Activated B cell treated with CpG ODN at 0.5 μM for 24 hours (primary cell): Measurements from ENCODE around the gene UQCRC2. TPM values are rescaled to one million over a fixed set of nuclear protein-coding genes. Genes with fewer than 3 reads are reported as not detected.

Experiments
- ATAC-seq: fragments of 200-7000 bp; cut with Tn5 transposase; one replicate; pipeline ENCODE4 v1.10.0; 2021; ENCODE audit warnings: low read depth, mild to moderate bottlenecking, moderate library complexity
- CTCF ChIA-PET: fragments of 350-600 bp; sonication (Branson Sonifier 250); formaldehyde crosslinking; loops from one replicate; lab custom pipeline; 2021; ENCODE audit warnings: antibody characterized with exemption; lab: Charles Lee
- POLR2A ChIA-PET: fragments of 350-600 bp; sonication (Branson Sonifier 250); formaldehyde crosslinking; loops from one replicate; lab custom pipeline; 2021; ENCODE audit warnings: antibody characterized with exemption; lab: Charles Lee
- DNase-seq: peaks from one replicate; pipeline ENCODE4 v3.0.0; 2022
- H3K27ac Mint-ChIP-seq: one replicate; pipeline ENCODE4 v1.8.0; 2020; ENCODE audit warnings: mixed read lengths
- H3K27me3 Mint-ChIP-seq: one replicate; pipeline ENCODE4 v1.8.0; 2021; ENCODE audit warnings: mixed read lengths
- H3K36me3 Mint-ChIP-seq: one replicate; pipeline ENCODE4 v1.8.0; 2021; ENCODE audit warnings: low read depth, mixed read lengths
- H3K4me1 Mint-ChIP-seq: one replicate; pipeline ENCODE4 v1.8.0; 2021; ENCODE audit warnings: mixed read lengths
- H3K4me3 Mint-ChIP-seq: one replicate; pipeline ENCODE4 v1.8.0; 2020; ENCODE audit warnings: mild to moderate bottlenecking, mixed read lengths
- H3K9me3 Mint-ChIP-seq: one replicate; pipeline ENCODE4 v1.8.0; 2020; ENCODE audit warnings: mixed read lengths
- intact Hi-C: fragments of 100-400 bp; cut with micrococcal nuclease; formaldehyde crosslinking; loops from one replicate; pipeline ENCODE4 v1.15.1; 2024
- total RNA-seq: library from RNA; stranded (reverse); gene quantifications from 2 replicates; pipeline ENCODE4 v1.2.3, GENCODE V29; 2022
- TF ChIP-seq, protein P1 (sequence below): fragments of 200-600 bp; IDR thresholded peaks from one replicate; pipeline ENCODE4 v1.8.0; 2022; ENCODE audit warnings: antibody characterized with exemption, mild to moderate bottlenecking

UQCRC2 gene
- total RNA-seq, 1 donor from 2014 or later: 230 TPM

DNA sequence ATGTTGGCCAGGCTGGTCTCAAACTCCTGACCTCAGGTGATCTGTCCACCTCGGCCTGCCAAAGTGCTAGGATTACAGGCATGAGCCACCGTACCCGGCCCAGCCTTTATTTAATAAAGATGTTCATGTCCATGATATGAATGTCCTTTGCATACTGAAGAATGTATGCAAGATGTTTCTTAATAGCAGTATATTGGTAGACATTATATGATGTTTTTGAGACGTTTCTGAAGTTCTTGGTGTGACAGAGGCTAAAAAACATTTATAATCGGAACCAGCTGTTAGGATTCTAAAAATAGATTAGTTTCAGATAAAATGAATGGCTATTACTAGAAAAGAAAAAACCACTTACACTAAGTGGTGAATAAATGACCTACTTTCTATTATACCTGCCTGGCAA is 36.0 kb downstream of the UQCRC2 start:
- CTCF ChIA-PET: interaction anchor here (1.0 to 2.2 kb wide), 2 partner anchors 13 to 89 kb away, joined by 3 to 19 read pairs; no protein-coding TSS in a partner anchor
- Mint-ChIP-seq H3K27me3 (no peaks in the 10 kb centered on the region), H3K4me3 (no peak overlapping the region), H3K36me3 (peaks cover 18% of the 10 kb centered on the region), H3K27ac (no peak overlapping the region), H3K9me3 (no peaks in the 10 kb centered on the region), H3K4me1 (no peaks in the 10 kb centered on the region)
- ATAC-seq: no peak
- TF ChIP-seq, protein P1, sequence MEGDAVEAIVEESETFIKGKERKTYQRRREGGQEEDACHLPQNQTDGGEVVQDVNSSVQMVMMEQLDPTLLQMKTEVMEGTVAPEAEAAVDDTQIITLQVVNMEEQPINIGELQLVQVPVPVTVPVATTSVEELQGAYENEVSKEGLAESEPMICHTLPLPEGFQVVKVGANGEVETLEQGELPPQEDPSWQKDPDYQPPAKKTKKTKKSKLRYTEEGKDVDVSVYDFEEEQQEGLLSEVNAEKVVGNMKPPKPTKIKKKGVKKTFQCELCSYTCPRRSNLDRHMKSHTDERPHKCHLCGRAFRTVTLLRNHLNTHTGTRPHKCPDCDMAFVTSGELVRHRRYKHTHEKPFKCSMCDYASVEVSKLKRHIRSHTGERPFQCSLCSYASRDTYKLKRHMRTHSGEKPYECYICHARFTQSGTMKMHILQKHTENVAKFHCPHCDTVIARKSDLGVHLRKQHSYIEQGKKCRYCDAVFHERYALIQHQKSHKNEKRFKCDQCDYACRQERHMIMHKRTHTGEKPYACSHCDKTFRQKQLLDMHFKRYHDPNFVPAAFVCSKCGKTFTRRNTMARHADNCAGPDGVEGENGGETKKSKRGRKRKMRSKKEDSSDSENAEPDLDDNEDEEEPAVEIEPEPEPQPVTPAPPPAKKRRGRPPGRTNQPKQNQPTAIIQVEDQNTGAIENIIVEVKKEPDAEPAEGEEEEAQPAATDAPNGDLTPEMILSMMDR: no peak
- DNase-seq: no peak
- POLR2A ChIA-PET: interaction anchor here (0.7 kb wide), 1 partner anchor 30 kb away, joined by 5 read pairs; no protein-coding TSS in a partner anchor
- intact Hi-C loops: no loop called here

DNA sequence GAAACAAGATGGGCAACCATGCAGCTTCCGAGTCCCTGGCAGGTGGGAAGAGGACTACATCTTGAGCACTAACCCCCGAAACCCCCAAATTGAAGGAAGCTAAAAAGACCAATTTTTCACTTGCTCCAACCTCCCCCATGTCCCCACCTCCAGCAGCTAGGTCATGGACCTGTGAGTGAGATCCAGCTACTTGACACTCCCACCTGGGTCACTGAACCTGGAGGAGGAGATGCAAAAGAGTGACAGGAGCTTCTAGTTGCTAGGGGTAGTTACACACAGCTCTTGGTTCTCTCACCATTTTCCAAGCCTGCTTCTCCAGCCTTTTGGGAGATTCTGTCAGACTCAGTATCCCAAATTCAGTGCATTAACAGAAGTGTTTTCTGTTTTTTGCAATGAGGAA is 36.6 kb downstream of the UQCRC2 start:
- Mint-ChIP-seq H3K27me3 (no peaks in the 10 kb centered on the region), H3K9me3 (no peaks in the 10 kb centered on the region), H3K27ac (no peak overlapping the region), H3K4me1 (no peaks in the 10 kb centered on the region), H3K36me3 (peaks cover 12% of the 10 kb centered on the region), H3K4me3 (no peak overlapping the region)
- POLR2A ChIA-PET: no interaction called here
- intact Hi-C loops: no loop called here
- TF ChIP-seq, protein P1: no peak
- CTCF ChIA-PET: interaction anchor here (1.0 to 2.2 kb wide), 3 partner anchors 10 to 88 kb away, joined by 3 to 19 read pairs (median 3); no protein-coding TSS in a partner anchor
- no peak for ATAC-seq
- DNase-seq: no peak

DNA sequence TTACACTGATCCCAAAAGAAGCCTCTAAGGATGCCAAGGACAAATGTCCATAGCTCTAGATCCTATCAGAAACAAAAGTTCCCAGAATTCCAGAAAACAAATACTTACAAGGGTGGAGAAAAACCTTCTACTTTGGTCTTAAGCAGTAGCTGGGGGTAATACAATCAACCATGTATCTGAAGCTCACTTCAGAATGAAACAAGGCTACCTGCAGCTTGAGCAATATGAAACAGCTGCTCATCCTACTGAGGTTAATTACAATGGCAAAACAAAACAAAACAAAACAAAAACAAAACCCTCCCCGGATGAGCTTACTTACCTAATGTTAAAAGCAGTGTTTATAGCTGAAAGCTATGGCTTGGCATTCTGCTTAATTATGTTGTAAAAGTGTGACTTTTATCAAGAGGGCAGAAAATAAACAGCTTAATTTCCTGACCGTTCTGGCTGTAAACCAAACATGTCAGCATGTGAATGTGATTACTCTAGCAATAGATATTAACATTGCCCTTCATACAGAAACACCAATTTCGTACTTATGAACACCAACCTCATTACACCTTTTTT is 37.3 kb downstream of the UQCRC2 start:
- H3K27ac Mint-ChIP-seq: no peak overlapping the region
- H3K4me3 Mint-ChIP-seq: no peak overlapping the region
- intact Hi-C loops: no loop called here

DNA sequence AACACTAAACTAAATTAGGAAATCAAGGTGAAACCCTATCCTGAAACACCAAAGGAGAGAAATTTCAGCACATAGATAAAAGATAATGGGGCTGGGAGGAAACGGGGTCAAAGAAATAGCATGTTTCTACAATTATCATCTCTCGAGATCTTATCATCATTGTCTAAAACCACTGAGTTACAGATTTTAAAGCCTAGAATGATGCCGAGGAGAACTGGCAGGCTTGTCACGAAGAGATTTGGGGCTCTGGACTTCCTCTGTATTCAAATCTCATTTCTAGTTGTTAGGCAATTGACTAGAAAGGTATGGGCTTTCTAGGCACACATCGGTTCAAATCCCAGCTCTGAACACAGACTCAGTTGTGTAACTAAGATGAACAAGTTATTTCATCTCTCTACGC is 38.5 kb downstream of the UQCRC2 start:
- intact Hi-C loops: no loop called here
- Mint-ChIP-seq H3K9me3 (no peaks in the 10 kb centered on the region), H3K27ac (no peak overlapping the region), H3K27me3 (no peaks in the 10 kb centered on the region), H3K4me3 (no peak overlapping the region), H3K4me1 (no peaks in the 10 kb centered on the region), H3K36me3 (no peaks in the 10 kb centered on the region)
- ChIA-PET POLR2A (no interaction called here), CTCF (interaction anchor here (2.2 kb wide), 1 partner anchor 87 kb away, joined by 19 read pairs; no protein-coding TSS in a partner anchor)
- DNase-seq: no peak
- ATAC-seq: no peak
- TF ChIP-seq, protein P1: no peak

More for the DNA sequence above, 37.3 kb downstream of the UQCRC2 start:
- Mint-ChIP-seq H3K4me1 (no peaks in the 10 kb centered on the region), H3K27me3 (no peaks in the 10 kb centered on the region), H3K36me3 (peaks cover 8% of the 10 kb centered on the region), H3K9me3 (no peaks in the 10 kb centered on the region)
- TF ChIP-seq, protein P1: no peak
- ChIA-PET CTCF (interaction anchor here (1.2 to 2.2 kb wide), 2 partner anchors 10 to 88 kb away, joined by 3 to 19 read pairs; no protein-coding TSS in a partner anchor), POLR2A (no interaction called here)
- no peak for ATAC-seq
- no peak for DNase-seq

DNA sequence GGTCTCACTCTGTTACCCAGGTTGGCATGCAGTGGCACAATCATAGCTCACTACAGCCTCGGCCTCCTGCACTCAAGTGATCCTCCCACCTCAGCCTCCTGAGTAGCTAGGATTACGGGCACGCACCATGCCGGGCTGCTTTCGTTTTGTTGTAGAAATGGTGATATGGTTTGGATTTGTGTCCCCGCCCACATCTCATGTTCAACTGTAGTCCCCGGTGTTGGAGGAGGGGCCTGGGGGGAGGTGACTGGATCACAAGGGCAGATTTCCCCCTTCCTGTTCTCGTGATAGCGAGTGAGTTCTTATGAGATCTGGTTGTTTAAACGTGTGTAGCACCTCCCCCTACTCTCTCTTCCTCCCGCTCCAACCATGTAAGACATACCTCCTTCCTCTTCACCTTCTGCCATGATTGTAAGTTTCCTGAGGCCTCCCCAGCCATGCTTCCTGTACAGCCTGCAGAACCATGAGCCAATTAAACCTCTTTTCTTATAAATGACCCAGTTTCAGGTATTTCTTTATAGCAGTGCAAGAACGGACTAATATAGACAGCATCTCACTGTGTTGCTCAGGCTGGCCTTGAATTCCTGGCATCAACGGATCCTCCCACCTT is 41.8 kb downstream of the UQCRC2 start:
- intact Hi-C loops: no loop called here
- Mint-ChIP-seq H3K36me3 (no peaks in the 10 kb centered on the region), H3K27me3 (no peaks in the 10 kb centered on the region), H3K4me3 (no peak overlapping the region), H3K4me1 (no peaks in the 10 kb centered on the region), H3K27ac (no peak overlapping the region), H3K9me3 (no peaks in the 10 kb centered on the region)
- TF ChIP-seq, protein P1: no peak
- POLR2A ChIA-PET: interaction anchor here (0.7 kb wide), 1 partner anchor 270 kb away, joined by 3 read pairs; no protein-coding TSS in a partner anchor
- CTCF ChIA-PET: interaction anchor here (0.5 to 1.4 kb wide), 2 partner anchors 83 to 306 kb away, joined by 4 to 6 read pairs; no protein-coding TSS in a partner anchor
- DNase-seq: no peak
- no peak for ATAC-seq
